Activated CD8-positive, alpha-beta T cell treated with anti-CD3 and anti-CD28 coated beads for 36 hours (primary cell): ENCODE results near the gene MYL6. TPM values are rescaled to one million over a fixed set of nuclear protein-coding genes. Genes with fewer than 3 reads are reported as not detected.

ENCODE experiments used
- ATAC-seq: fragments of 200-7000 bp; cut with Tn5 transposase; one replicate; pipeline ENCODE4 v1.10.0; 2021; ENCODE audit warnings: mild to moderate bottlenecking, moderate library complexity
- CTCF ChIA-PET: fragments of 350-600 bp; sonication (Branson Sonifier 250); formaldehyde crosslinking; loops from one replicate; lab custom pipeline; 2021; ENCODE audit warnings: antibody characterized with exemption; lab: Charles Lee
- POLR2A ChIA-PET: fragments of 350-600 bp; sonication (Branson Sonifier 250); formaldehyde crosslinking; loops from one replicate; lab custom pipeline; 2021; ENCODE audit warnings: antibody characterized with exemption; lab: Charles Lee
- DNase-seq: peaks from one replicate; pipeline ENCODE4 v3.0.0-alpha.2; 2020
- H3K27ac Mint-ChIP-seq: one replicate; pipeline ENCODE4 v1.8.0; 2021; ENCODE audit warnings: mild to moderate bottlenecking, mixed read lengths
- H3K27me3 Mint-ChIP-seq: one replicate; pipeline ENCODE4 v1.8.0; 2021; ENCODE audit warnings: mixed read lengths
- H3K36me3 Mint-ChIP-seq: one replicate; pipeline ENCODE4 v1.8.0; 2021; ENCODE audit warnings: low read depth, mixed read lengths
- H3K4me1 Mint-ChIP-seq: one replicate; pipeline ENCODE4 v1.8.0; 2021; ENCODE audit warnings: low read depth, mixed read lengths
- H3K4me3 Mint-ChIP-seq: one replicate; pipeline ENCODE4 v1.8.0; 2021; ENCODE audit warnings: mild to moderate bottlenecking, moderate library complexity, mixed read lengths
- H3K9me3 Mint-ChIP-seq: one replicate; pipeline ENCODE4 v1.8.0; 2021; ENCODE audit warnings: mixed read lengths
- intact Hi-C: fragments of 100-400 bp; cut with micrococcal nuclease; formaldehyde crosslinking; loops from one replicate; pipeline ENCODE4 v1.10.0; 2022
- total RNA-seq, 2 experiments: library from RNA; stranded (reverse); gene quantifications; one replicate each; pipeline ENCODE4 v1.2.3, GENCODE V29; 2021
- TF ChIP-seq, protein P1 (sequence below): fragments of 200-600 bp; IDR thresholded peaks from one replicate; pipeline ENCODE4 v1.8.0; 2022; ENCODE audit warnings: antibody characterized with exemption, mild to moderate bottlenecking

Gene MYL6
- total RNA-seq, 2 experiments from 2014 or later = 647 to 663 TPM

DNA sequence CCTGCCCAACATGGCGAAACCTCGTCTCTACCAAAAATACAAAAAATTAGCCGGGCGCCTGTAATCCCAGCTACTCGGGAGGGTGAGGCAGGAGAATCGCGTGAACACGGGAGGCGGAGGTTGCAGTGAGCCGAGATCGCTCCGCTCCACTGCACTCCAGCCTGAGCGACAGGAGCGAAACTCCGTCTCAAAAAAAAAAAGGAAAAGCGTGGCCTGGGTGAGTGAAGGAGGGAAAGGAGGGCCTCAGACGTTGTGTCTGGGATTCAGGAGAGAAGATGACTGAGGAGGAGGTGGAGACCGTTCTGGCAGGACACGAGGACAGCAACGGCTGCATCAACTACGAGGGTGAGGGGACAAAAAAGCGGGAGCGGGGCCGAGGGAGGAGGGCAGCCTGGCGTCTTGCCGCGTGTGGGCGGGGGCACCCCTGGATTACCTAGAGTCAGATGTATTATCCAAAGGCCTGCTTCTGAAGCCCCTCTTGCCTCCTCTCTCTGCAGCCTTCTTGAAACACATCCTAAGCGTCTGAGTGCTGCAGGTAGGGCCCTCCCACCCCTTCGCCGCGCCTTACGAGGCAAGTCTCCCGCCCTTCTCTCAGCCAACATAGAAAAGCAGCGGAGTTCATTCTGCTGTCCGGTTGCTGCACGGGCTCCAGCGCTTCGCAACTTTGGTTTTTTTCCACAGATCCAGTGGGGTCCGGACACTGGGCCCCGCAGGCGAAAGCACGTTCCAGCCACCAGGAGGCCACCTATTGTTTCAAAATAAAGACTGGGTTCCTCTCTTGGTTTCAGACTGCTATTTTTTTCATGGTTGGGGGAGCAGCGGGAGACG, 744 bp upstream of the MYL6 start:
- H3K4me3 Mint-ChIP-seq = peak overlapping the region; percentile 95
- CTCF ChIA-PET = interaction anchor here (1.2 to 3.0 kb wide), 3 partner anchors 31 to 39 kb away, joined by 3 to 19 read pairs (median 12); partner anchors contain the start of gene ZC3H10

DNA sequence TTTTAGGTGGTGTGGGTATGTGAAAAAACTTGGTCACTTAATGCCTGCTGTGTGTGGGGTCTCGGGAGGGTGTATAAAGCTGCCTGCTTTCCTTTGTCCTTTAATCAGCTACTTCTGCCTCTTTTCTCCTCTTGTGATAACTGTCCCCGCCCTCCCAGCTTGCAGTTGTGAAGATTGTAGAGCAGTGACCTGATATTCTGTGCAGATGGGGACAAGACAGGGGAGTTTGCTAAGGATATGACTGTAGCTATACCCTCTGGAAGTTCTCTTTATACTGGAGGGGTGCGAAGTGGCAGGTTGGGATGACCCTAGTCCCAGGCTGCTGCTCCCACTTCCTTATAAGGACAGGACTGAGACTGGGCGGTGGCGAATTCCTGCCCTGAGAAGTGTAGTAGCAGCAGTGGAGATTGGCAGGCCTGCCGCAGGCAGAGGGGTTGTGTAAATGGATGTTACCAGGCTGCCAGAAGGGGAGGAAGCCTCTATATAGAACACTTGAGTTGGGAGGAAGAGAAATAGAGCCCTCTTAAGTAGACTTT, 835 bp downstream of the MYL6 start:
- H3K4me1 Mint-ChIP-seq = peaks cover 27% of the 10 kb centered on the region
- CTCF ChIA-PET = interaction anchor here (1.0 to 2.8 kb wide), 10 partner anchors 10 to 54 kb away, joined by 3 to 19 read pairs (median 3); partner anchors contain the start of genes SMARCC2 and ZC3H10
- TF ChIP-seq, protein P1, sequence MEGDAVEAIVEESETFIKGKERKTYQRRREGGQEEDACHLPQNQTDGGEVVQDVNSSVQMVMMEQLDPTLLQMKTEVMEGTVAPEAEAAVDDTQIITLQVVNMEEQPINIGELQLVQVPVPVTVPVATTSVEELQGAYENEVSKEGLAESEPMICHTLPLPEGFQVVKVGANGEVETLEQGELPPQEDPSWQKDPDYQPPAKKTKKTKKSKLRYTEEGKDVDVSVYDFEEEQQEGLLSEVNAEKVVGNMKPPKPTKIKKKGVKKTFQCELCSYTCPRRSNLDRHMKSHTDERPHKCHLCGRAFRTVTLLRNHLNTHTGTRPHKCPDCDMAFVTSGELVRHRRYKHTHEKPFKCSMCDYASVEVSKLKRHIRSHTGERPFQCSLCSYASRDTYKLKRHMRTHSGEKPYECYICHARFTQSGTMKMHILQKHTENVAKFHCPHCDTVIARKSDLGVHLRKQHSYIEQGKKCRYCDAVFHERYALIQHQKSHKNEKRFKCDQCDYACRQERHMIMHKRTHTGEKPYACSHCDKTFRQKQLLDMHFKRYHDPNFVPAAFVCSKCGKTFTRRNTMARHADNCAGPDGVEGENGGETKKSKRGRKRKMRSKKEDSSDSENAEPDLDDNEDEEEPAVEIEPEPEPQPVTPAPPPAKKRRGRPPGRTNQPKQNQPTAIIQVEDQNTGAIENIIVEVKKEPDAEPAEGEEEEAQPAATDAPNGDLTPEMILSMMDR = no peak
- H3K27ac Mint-ChIP-seq = peak overlapping the region; percentile 98
- peaks cover 60% of the 10 kb centered on the region for H3K36me3 Mint-ChIP-seq
- H3K9me3 Mint-ChIP-seq = no peaks in the 10 kb centered on the region
- POLR2A ChIA-PET = interaction anchor here (1.0 to 5.7 kb wide), 15 partner anchors 10 to 163 kb away, joined by 3 to 51 read pairs (median 6); partner anchors contain the start of genes ESYT1, SMARCC2 and ZC3H10
- intact Hi-C loops = loop anchor here (2.0 kb wide), 1 partner anchor 30 kb away; the partner anchor contains the start of gene ESYT1
- H3K27me3 Mint-ChIP-seq = no peaks in the 10 kb centered on the region
- DNase-seq (peak; percentile 46), ATAC-seq (no peak)
- peak overlapping the region; percentile 95 for H3K4me3 Mint-ChIP-seq

More for the DNA sequence above, 744 bp upstream of the MYL6 start:
- H3K9me3 Mint-ChIP-seq = no peaks in the 10 kb centered on the region
- DNase-seq = peak; percentile 76
- peaks cover 38% of the 10 kb centered on the region for H3K4me1 Mint-ChIP-seq
- ATAC-seq = peak; percentile 43
- TF ChIP-seq, protein P1 = peak; percentile 22
- no peaks in the 10 kb centered on the region for H3K27me3 Mint-ChIP-seq
- POLR2A ChIA-PET = interaction anchor here (0.6 to 5.7 kb wide), 10 partner anchors 9 to 49 kb away, joined by 3 to 51 read pairs (median 4); partner anchors contain the start of gene ZC3H10
- H3K36me3 Mint-ChIP-seq = peaks cover 49% of the 10 kb centered on the region
- peak overlapping the region; percentile 98 for H3K27ac Mint-ChIP-seq
- intact Hi-C loops = loop anchor here (2.0 kb wide), 1 partner anchor 29 kb away; the partner anchor contains the start of gene ESYT1

DNA sequence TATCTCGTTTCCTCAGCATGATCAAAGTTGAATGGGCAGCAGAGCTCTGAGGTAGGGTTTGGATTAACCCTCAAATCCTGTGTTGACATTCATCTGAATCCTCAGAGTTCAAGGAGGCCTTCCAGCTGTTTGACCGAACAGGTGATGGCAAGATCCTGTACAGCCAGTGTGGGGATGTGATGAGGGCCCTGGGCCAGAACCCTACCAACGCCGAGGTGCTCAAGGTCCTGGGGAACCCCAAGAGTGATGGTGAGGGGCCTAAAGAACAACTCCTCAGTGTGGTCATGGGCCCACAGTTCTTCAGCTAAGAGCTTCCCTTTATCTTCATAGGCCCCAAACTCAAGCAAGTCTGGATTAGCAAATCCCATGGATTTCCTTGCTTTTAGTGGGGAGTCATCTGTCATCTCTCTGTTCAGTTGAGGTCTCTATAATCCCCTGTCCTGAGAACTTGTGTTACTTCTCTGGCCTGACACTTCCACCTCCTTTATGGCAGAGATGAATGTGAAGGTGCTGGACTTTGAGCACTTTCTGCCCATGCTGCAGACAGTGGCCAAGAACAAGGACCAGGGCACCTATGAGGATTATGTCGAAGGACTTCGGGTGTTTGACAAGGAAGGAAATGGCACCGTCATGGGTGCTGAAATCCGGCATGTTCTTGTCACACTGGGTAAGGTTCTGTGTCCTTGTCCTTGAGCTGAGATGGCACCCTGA, 1.5 kb downstream of the MYL6 start:
- H3K4me1 Mint-ChIP-seq = peaks cover 27% of the 10 kb centered on the region
- POLR2A ChIA-PET = interaction anchor here (0.6 to 5.7 kb wide), 15 partner anchors 8 to 164 kb away, joined by 3 to 51 read pairs (median 7); partner anchors contain the start of genes ESYT1, MYL6B, SMARCC2 and ZC3H10

DNA sequence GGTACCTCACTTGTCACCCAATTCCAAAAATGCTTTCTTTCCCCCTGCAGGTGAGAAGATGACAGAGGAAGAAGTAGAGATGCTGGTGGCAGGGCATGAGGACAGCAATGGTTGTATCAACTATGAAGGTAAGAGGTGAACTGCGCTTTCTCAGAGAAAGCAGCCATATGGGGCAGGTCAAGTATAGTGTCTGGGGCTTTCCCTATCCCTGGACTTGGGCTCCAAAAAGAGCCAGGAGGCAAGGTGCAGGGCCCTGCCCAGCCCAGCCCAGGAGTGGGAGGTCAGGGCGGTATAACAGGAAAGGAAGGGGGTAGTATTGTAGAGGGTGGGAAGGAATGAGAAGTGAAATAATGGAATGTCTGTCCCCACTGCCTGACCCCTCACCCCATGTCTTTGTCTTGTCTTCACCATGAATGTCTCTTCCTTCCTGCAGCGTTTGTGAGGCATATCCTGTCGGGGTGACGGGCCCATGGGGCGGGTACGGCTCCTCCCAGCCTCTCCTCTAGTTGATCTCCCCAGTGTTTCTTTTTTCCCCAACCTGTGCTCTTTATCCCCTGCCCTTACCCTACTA, 2.1 kb downstream of the MYL6 start:
- H3K4me3 Mint-ChIP-seq = peak overlapping the region; percentile 95
- H3K27ac Mint-ChIP-seq = peak overlapping the region; percentile 98
- no peaks in the 10 kb centered on the region for H3K27me3 Mint-ChIP-seq
- no peaks in the 10 kb centered on the region for H3K9me3 Mint-ChIP-seq
- H3K36me3 Mint-ChIP-seq = peaks cover 63% of the 10 kb centered on the region
- CTCF ChIA-PET = interaction anchor here (0.8 to 3.9 kb wide), 8 partner anchors 14 to 422 kb away, joined by 3 to 25 read pairs (median 6); partner anchors contain the start of genes ESYT1, SMARCC2 and ZC3H10
- TF ChIP-seq, protein P1 = no peak
- intact Hi-C loops = no loop called here
- ATAC-seq (peak; percentile 54), DNase-seq (peak; percentile 82)
- POLR2A ChIA-PET = interaction anchor here (0.7 to 5.7 kb wide), 20 partner anchors 9 to 129 kb away, joined by 3 to 51 read pairs (median 9); partner anchors contain the start of genes ESYT1, MYL6B, SMARCC2 and ZC3H10
- H3K4me1 Mint-ChIP-seq = peaks cover 27% of the 10 kb centered on the region

More for the DNA sequence above, 1.5 kb downstream of the MYL6 start:
- CTCF ChIA-PET = interaction anchor here (1.0 to 3.9 kb wide), 9 partner anchors 10 to 53 kb away, joined by 3 to 25 read pairs (median 4); partner anchors contain the start of genes SMARCC2 and ZC3H10
- H3K27me3 Mint-ChIP-seq = no peaks in the 10 kb centered on the region
- ATAC-seq = no peak
- intact Hi-C loops = loop anchor here (2.0 kb wide), 1 partner anchor 31 kb away; the partner anchor contains the start of gene ESYT1
- H3K4me3 Mint-ChIP-seq = peak overlapping the region; percentile 95
- TF ChIP-seq, protein P1 = no peak
- no peaks in the 10 kb centered on the region for H3K9me3 Mint-ChIP-seq
- peaks cover 66% of the 10 kb centered on the region for H3K36me3 Mint-ChIP-seq
- no peak for DNase-seq
- H3K27ac Mint-ChIP-seq = peak overlapping the region; percentile 98
